ENCODE data around the gene SLMAP.
A peak's percentile ranks its signal among the peaks of the same experiment; 100 is the strongest.

Gene SLMAP

DNA sequence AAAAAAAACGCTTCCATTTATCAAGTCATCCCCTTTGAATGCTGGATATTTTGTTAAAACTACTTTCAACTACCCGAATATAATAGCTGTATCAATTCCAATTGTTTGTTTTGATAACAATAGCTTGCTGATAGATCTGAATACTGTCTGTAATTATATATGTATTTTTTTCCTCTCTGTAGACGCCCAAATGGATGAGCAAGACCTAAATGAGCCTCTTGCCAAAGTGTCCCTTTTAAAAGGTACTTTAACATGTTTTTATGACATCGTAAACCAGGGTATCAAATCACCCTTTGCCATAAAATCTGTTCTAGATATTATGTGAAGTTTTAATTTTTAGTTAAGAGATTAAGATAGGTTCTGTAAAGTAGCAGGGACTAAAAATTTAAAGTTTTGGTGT, 140.6 kb downstream of the SLMAP start:
- no peak for DNase-seq

DNA sequence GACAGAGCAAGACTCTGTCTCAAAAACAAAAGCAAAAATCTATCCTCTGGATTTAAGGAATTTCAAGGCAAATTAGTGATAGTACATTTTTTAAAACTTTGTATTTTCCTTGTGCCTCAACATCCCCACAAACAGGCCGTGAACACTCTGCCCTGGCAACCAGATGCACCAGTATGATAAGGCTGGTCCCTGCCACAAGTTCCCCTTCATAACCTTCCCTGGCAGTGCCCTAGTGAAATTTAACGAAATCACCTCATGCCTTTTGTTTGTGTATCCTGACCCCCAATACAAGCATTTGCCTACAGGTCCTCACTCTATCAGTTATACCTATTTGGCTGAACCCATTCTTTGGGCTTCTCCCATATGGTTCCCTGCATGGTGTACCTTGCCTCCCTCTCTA, 144.7 kb downstream of the SLMAP start:
- no peak for DNase-seq

DNA sequence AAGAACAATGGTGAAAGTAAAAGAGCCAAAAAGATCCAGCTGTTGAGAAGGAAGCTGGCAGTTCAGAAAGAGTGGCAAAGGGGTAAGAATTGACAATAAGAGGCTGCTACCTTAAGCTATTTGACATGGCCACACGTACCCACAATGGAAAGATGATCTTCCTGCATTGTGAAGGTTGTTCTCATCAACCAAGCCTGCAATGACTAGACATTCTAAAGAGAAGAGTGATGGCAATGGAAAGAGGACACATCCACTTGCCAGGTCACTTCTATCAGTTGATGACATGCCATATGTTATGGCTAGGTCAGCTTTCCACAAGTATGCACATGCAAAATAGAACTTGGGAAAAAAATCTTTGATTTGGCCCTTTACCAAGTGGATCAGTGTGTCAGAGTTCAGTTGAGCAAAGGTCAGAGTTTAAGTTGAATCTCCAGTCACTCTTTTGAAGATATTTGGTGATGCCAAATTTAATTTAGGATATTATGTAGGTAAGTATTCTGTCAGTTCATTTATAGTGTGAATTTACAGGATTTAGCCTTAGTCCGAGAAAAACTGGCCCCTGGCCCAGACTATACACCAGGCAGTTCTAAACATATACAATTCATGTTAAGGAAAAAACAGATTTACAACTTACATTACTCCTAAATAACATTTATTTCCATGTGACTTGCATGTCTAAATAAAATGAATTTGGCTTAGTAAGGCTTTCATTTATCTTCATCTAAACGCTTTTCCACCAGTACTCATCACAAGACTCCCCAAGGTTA, 147.2 kb downstream of the SLMAP start:
- DNase-seq = no peak

- DNase-seq = peak; percentile 10
These were observed 154.9 kb downstream of the SLMAP start for GRCh38 chr3:57910990-57911389.

DNA sequence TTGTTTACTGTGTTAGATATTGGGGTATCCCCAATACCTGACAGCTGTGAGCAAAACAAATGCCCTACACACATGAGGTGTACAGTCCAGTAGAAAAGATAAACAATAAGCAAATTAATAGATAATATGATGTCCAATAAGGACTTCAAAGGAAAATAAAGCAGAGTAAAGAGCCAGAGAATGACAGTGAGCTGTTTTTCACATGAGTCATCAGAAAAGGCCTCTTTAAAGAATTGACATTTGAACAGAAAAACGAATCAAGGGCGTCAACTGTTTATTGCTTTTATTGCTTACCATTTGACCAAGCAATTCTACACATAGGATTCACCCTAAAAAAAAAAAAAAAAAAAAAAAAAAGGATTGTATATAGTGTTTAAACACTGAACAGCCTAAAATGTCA, 155.5 kb downstream of the SLMAP start:
- no peak for DNase-seq

GRCh38 chr3:57917601-57918000, 161.5 kb downstream of the SLMAP start:
- DNase-seq = no peak

GRCh38 chr3:57918123-57918837, 162.2 kb downstream of the SLMAP start:
- no peak for DNase-seq

DNA sequence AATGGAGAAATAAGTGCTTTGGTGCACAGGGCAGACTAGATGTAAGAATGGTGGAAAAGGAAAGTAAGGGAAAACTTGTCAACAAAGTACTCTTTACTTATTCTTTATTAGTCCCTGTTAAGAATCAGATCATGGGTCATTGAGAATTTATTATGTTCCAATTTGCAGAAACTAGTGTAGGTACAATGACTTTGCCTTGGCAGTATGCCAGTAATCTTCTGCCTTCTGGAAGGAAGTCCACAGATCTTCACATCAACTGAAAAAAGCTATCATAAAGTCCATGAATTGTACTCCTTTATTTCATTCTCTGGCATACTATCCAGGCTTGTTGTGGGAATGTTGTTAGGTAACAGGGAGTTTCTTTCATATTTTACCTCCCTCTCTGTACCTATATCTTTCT, 163.9 kb downstream of the SLMAP start:
- DNase-seq = no peak

DNA sequence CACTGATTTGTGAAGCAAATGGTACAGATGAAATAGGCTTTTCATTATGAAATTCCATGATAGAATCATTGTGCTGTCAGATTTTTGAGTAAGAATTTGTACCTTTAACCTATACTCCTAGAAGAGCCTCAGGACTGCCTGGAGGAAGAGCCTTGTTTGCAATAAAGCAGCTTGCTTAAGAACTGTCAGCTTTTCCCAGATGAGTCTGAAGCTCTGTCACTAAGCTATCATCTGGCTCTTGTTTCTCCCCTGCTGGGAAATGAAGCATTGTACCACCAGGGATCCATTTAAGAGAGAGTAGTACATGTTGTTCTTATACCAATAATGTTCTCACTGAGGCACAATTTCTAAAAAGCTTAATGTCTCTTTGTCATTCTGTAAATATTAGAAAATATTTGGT, 167.0 kb downstream of the SLMAP start:
- no peak for DNase-seq

DNA sequence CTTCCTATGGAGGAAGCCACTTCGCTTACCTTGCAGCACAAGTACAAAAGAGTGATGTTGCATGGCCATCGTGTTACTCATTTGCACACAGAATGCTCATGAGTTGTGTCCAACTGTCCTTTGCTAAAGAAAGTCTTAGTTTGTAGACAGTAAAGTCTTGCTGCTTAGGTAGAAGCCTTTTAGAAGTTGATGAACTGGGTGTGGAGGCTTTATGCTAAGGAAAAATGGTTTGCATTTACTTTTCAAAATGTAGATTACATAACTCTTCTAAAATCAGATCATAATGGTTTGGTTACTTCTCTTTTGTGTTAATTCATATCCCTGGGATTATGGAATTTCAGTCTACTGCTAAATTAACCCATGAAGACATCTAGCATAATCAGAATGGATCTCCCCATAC, 167.6 kb downstream of the SLMAP start:
- DNase-seq = no peak

- no peak for DNase-seq
These were observed 171.1 kb downstream of the SLMAP start for GRCh38 chr3:57927166-57927565.

DNA sequence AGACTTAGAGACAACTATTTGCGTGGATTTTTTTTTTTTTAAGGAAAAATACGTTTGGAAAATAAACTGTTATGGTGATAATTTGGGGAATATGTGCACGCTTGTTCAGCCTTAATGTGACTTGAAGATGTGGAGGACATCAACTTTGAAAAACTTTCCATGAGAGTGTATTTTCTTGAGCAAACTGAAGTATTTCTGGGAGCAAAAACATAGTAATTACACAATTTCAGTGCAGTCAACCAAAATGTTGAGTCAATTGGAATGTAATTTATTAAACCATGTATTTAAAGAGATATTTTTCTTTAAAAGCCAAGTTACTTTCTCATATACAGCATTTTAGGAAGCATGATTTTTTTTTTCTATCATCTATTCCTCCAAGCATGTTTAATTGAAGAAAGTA, 171.8 kb downstream of the SLMAP start:
- no peak for DNase-seq

DNA sequence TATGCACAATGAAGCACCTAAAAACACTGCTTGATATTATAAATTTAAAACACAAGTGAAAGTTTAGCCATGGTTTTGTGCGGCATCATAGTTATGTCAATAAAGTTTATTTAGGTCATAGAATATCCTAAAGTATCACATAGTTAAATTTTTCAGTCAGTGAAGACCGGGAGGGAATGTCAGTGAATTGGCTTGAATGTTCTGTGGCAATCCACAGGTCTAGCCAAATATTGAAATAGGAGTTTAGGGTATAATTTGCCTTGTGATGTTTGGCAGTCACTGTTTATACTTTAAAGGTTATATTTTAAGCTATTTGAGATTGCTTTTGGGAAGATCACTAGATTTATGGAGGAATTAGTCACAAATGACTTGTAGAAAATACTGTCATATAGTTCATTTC, 172.4 kb downstream of the SLMAP start:
- no peak for DNase-seq

DNA sequence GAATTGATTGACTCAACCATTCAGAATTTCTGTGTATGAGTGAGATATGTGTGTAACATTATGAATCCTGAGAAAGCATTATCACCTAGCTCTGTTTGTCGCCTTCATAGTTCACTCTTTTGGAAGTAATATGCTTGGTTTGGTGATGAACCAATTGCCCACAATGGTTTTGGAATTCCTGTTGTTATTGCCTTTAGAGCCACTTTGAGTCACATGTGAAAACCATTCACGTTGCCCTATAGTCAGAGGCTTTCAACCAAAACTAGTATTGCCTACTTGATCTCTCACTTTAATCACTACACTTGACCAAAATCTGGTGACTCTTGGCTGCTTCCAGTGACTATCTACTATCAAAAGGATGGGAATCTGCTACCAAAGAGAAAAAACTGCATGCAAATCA, 173.9 kb downstream of the SLMAP start:
- no peak for DNase-seq

- no peak for DNase-seq
These were observed 177.5 kb downstream of the SLMAP start for GRCh38 chr3:57933602-57934001.

DNA sequence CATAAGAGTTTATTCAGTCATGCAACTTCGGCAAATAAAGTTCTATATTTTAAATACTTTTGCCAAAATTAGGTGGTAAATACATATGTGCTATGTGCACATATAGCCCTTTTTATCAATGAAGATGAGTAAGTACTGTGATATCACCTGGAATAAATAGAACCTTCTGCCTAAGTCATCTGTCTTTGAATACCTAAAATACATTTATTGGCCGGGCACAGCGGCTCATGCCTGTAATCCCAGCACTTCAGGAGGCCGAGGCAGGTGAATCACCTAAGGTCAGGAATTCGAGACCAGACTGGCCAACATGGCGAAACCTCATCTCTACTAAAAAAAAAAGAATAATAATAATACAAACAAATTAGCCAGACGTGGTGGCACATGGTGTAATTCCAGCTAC, 178.3 kb downstream of the SLMAP start:
- no peak for DNase-seq

DNA sequence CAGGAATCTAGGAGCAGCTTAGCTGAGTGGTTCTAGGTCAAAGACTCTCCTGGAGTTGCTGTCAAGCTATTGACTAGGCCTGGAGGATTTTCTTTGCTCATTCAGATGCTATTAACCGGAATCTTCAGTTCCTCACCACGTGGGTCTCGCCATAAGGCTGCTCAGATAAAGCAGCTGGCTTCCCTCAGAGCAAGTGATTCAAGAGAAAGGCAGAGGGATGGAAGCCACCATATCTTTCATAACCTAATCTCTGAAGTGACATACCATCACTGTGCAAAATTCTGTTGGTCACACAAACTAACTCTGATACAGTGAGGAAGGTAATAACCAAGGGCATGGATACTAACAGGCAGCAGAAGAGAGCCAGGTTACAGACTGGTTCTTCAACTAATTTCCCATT, 179.4 kb downstream of the SLMAP start:
- no peak for DNase-seq

DNA sequence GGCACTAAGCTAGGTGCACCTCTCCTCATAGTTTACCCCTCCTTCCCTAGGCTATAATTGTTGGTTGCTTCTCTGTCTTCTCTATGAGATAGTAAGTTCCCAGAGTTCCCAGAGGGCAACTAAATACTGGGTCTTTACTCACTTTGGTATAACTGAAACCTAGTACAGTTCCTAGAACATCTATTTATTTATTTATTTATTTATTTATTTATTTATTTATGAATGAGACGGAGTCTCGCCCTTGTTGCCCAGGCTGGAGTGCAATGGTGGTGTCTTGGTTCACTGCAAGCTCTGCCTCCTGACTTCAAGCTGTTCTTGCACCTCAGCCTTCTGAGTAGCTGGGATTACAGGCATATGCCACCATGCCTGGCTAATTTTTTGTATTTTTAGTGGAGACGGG, 181.0 kb downstream of the SLMAP start:
- DNase-seq = no peak

GRCh38 chr3:57939775-57940174, 183.7 kb downstream of the SLMAP start:
- no peak for DNase-seq

DNA sequence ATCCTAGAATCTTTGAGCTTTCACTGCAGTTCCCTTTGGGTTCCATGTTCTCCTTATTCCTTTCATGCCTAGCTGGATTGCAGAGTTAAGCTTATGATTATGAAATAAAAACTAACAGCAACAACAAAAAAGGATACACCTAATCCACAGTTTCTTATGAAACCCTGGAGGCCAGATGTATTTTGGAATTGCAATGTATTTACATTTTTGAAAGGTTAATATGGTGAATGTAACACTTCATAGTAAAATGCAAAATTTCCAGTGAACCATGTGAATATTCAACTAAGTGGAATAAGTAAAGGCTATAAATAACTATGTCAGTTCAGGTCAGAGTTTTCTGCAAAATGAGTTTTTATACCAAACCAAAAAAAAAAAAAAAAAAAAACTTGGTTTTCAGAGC, 186.3 kb downstream of the SLMAP start:
- no peak for DNase-seq

GRCh38 chr3:57942872-57943283, 186.8 kb downstream of the SLMAP start:
- no peak for DNase-seq

GRCh38 chr3:57943525-57944495, 187.7 kb downstream of the SLMAP start:
- no peak for DNase-seq

DNA sequence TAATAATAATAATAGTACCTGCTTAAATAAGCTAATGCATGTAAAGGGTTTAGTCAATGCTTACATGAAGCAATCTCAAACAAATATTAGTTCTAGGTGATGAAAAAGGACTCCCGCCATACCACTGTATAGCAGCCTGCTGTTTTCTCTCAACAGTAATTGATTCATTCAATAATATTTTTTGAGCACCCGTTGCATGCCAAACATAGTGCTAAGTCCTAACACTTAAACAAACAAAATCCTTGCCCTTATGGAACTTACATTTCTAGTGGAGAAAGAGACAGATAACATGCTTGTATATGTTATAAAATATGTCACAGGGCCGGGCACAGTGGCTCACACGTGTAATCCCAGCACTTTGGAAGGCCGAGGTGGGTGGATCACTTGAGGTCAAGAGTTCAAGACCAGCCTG, 190.9 kb downstream of the SLMAP start:
- DNase-seq = no peak

All from activated CD4-positive, alpha-beta T cell treated with anti-CD3 and anti-CD28 coated beads, Interleukin-2, Interleukin-6, amounts not matched to agents 100 ng/mL and 50 ng/mL, durations not matched to agents 16 hours and 8 hours (primary cell).